HG03280 (cell line): Measurements from ENCODE around the gene CHCHD10.
A peak's percentile ranks its signal among the peaks of the same experiment; 100 is the strongest.
"Not testable (repeated sequence)": the region's sequence is repeated elsewhere in the genome, so short reads cannot be mapped to it uniquely, and the experiment has no call there.

Source experiments
- ATAC-seq: cut with Tn5 transposase; IDR thresholded peaks from one replicate; pipeline ENCODE4 v1.9.1; 2021; ENCODE audit warnings: mild to moderate bottlenecking, moderate library complexity; ENCODE audit not compliant: unreplicated experiment

Gene CHCHD10

GRCh38 chr22:23751441-23751996 lies 16.3 kb downstream of the CHCHD10 start:
- ATAC-seq = no peak

GRCh38 chr22:23750714-23751440 lies 16.9 kb downstream of the CHCHD10 start, which contains the start of gene ZNF70:
TSS of gene ZNF70 (minus strand) at chr22:23751112. CDS start at chr22:23745140, 5,972 bp downstream.
- ATAC-seq = peak; percentile 82

GRCh38 chr22:23750367-23750713 lies 17.4 kb downstream of the CHCHD10 start:
- ATAC-seq = no peak

GRCh38 chr22:23749841-23750301 lies 17.9 kb downstream of the CHCHD10 start:
- ATAC-seq = no peak

- no peak for ATAC-seq
These were observed 22.0 kb downstream of the CHCHD10 start for GRCh38 chr22:23745791-23746190.

- no peak for ATAC-seq
These were observed 23.3 kb downstream of the CHCHD10 start for GRCh38 chr22:23744485-23744884.

- no peak for ATAC-seq
These were observed 23.8 kb downstream of the CHCHD10 start for GRCh38 chr22:23744001-23744400.

GRCh38 chr22:23743303-23743705 lies 24.5 kb downstream of the CHCHD10 start:
- no peak for ATAC-seq

GRCh38 chr22:23742505-23743264 lies 25.1 kb downstream of the CHCHD10 start:
- ATAC-seq = no peak

- no peak for ATAC-seq
These were observed 30.1 kb downstream of the CHCHD10 start for GRCh38 chr22:23737696-23738095.

GRCh38 chr22:23728108-23728507 lies 39.7 kb downstream of the CHCHD10 start:
- ATAC-seq = not testable (repeated sequence)

GRCh38 chr22:23722724-23723123 lies 45.0 kb downstream of the CHCHD10 start:
- ATAC-seq = no peak

GRCh38 chr22:23722160-23722559 lies 45.6 kb downstream of the CHCHD10 start:
- ATAC-seq = no peak

- no peak for ATAC-seq
These were observed 46.9 kb downstream of the CHCHD10 start for GRCh38 chr22:23720855-23721254.

GRCh38 chr22:23718371-23719165 lies 49.2 kb downstream of the CHCHD10 start:
- ATAC-seq = no peak

GRCh38 chr22:23716811-23717801 lies 50.7 kb downstream of the CHCHD10 start:
- ATAC-seq = peak; percentile 65
